AG08396 (cell line): ENCODE measurements around the gene DOCK4.

Source experiments
- DNase-seq: peaks from one replicate; pipeline ENCODE4 v3.0.0; 2012; ENCODE audit warnings: low spot score, mixed read lengths

DOCK4 gene

DNA sequence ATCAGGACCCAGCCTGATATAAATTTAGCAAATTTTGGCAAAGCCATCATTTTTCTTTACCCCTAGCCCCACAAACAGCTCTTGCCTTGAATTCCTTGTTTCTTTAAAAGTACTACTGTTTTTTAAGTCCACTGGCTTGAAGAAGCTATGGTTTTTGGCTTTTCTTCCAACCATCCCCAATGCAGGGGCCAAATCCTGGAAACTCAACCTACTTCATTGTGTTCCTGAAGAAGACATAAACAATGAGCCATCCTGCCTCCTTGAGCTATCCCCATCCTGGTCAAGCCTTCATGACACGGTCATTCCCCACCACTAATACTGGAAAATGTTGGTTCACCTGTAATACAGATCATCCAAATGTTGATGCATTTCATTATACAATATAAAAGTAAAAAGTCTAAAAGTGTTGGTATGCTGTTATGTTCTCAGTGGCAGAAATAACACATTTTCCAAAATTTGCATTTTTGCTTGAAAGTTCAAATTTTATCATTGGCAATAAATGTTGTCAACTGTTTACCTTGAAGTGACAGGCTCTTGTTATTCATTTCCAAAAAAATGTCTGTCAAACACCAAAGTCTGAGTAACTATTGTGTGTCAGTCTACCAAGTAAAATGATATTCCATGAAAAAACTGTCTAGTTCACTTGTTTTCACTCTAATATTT, 92.2 kb downstream of the DOCK4 start:
- DNase-seq = no peak

DNA sequence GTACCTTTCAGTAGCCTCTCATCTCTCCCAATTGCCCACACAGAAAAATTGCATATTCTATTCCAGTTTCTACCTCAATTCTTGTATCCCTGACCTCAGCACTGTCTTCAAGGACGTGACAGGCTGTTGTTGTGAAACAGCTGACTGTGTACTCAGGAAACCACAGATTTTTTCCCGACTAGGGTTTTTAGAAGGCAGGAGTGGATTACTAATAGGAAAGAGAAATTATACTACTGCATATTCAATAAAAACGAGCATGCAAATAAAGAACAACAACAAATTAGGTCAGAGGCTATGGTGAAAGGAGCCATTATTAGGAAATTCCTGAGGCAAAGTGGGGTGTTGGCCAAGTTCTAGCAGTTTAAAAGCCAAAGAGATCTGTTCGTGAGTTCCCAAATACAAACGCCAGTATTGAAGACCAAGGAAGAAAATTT, 93.4 kb downstream of the DOCK4 start:
- peak; percentile 59 for DNase-seq

DNA sequence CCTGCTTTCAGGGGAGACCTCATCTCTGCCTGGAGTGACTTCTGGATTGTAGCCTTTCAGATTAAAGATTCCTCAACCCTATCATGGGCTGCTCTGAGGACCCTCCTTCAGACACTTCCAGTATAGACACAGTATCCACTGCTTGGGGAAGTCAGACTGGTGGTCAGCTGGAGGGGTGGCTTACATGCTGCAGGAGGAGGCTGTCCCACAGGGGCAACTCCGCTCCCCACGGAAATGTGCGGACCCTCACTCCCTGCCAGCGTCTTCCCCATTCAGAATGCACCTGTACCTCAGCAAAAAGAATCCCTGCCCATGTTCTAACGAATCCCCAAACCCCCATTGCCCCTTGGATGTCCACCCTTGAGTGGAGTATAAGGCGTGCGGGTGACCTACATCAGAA, 95.5 kb downstream of the DOCK4 start:
- no peak for DNase-seq

DNA sequence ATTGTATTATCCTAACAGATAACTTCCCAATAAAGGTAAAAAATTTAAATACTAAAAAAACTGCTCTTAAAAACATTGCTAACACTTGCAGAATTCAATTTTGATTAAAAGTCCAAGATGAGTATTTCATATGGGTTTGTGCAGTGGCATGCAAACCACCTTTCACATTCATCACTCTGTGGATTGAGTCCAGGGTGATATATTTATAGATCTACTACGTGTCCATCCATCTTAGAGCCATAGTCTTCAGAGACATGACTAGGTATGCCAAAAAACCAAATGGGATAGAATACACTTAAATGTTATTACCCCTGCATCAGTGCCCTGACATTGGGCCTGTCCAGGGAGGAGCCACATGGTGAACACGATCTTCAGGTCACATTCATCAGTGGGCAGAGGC, 96.0 kb downstream of the DOCK4 start:
- no peak for DNase-seq

DNA sequence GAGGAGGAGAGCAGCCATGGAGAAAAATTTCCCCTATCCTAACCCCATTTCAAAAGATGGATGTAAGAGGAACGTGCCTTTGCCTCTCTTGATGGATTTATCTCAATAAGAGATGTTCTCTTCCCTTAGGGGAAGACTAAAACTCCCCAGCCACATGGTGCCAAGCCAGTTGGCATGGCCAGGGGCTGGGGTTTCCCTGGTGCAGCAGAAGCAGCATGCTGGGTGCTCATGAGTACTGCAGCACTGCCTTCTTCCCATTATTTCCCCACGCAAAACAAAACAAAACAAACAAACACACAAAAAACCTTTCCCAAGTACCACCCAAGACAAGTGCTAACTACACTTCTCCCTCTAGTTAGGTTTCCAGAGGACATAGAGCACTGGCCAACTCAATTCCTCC, 97.2 kb downstream of the DOCK4 start:
- no peak for DNase-seq

DNA sequence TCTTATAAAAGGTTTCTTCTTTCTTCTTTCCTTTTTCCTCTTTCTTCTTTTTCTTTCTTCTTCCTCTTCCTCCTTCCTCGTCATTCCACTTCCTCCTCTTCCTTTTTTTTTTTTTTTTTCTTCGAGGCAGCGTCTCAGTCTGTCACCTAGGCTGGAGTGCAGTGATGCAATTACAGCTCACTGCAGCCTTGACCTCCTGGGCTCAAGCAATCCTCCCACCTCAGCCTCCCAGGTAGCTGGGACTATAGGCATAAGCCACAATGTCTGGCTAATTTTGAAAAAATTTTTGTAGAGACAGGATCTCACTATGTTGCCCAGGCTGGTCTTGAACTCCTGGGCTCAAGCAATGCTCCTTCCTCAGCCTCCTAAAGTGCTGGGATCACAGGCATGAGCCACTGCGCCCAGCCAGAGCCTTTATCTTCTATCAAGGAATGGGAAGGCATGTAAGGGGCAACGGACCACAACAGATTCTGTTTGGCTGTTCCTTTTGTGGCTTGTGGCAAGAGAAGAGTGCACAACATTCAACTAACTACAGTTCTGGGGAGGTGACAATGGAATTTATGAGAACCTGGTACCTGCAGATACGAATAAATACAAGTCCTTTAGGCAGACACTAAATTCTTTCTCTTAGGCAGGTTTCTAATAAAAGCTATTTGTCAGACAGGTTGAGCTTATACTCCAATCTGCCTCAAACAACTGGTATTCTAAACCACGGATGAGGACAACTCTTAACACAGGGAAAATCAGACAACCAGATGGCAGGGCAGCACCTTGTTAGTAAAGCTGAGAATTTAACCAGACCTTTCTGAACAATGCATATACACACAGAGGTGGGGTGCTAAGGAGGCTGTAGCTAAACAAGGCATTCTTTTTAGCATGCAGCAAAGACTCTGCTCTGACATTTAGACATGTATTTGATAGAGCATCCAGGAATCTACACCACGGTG, 100.3 kb downstream of the DOCK4 start:
- DNase-seq = no peak

DNA sequence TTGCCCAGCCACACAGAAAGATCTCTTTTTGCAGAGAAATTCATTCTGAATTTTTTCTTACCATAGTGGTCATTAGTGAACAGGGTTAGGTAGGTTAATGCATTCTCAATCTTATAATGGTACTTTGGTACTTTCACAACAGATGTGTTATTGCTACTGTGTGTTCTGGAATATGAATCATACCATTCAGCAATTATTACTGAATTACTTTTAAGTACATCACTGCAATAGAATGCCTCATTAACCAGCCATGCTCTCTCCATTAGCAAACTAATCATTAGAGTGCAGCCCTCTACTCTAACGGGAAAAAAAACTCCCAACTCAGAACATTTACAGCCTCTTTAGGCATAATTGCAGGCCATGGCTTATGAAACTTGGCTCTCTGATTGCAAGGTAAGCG, 102.1 kb downstream of the DOCK4 start:
- no peak for DNase-seq

DNA sequence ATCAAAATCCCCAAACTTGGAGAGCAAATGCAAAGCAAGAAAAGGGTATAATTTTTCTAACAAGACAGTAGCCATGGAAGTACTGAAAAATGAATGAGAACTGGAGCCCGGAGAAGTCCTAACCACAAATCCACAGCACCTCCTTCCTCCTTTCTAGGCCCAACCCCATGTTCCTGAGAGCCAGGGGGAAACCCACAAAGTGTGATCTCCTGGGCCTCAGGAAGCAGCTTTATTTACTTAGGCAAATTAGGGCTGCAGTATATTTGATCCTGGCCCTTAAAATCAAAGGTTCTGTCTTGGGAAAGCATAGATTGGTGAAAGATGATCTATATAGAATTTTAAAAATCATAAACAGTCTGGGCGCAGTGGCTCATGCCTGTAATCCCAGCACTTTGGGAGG, 103.0 kb downstream of the DOCK4 start:
- no peak for DNase-seq

DNA sequence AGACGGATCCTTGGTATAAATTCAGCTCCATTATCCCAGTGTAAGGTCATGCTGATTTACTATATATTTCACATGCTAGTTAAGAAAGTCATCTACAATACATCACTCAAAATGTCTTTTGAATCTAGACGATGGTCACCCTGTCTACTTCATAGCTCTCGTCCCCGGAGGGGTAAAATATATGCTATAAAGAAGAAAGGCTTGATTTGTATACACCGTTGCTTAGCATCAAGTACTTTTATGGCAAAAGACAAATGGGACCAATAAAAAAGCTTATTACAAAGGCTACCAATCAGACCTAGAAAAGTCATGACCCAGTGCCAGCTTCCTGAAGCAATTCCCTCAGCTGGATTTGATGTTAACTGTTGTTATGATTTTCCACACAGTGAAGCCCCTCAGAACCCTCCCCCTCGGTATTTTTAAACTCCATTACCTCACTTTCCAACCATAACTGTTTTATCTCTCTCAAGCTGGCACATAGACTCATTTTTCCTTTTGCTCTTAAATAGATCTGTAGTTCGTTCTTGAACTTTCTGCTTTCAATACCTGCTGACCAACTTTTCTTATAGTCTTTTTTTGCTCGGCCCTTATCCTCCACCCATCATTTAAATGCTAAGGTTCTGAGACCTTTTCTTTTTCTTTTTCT, 104.9 kb downstream of the DOCK4 start:
- no peak for DNase-seq

DNA sequence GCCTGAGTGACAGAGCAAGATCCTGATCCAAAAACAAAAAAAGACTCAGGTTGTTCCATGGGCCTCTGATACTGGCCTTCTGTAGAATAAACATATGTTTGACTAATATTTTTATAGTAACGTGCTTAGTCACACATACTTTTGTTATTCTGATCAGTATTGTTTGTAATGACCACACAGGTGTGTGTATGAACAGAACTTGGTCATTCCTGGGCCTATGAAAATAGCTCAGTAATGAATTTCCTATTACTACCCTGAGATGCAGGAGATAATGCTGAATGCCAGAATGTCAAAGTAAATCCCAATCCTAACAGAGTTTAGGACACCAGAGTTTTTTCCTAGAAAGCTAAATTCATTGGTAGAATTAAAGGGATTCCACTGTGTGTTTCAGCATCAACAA, 108.7 kb downstream of the DOCK4 start:
- DNase-seq = no peak

DNA sequence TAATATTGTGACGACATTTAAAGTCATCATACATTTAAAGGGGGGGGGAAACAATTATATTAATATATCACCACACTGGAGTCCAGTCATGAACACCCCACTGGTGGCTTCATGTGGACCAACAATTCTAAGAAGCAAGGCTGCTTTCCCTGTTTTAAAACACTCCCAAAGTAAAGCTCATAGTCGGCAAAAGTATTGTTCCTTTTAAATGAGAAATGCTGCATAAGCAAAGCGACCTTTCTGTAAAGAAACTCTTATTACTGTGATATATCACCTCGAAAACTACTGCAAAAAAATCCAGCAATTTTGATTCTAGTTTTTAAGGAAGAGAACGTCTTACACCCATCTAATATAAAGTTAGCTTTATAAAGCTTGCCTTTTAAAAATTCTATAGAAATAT, 112.8 kb downstream of the DOCK4 start:
- no peak for DNase-seq

DNA sequence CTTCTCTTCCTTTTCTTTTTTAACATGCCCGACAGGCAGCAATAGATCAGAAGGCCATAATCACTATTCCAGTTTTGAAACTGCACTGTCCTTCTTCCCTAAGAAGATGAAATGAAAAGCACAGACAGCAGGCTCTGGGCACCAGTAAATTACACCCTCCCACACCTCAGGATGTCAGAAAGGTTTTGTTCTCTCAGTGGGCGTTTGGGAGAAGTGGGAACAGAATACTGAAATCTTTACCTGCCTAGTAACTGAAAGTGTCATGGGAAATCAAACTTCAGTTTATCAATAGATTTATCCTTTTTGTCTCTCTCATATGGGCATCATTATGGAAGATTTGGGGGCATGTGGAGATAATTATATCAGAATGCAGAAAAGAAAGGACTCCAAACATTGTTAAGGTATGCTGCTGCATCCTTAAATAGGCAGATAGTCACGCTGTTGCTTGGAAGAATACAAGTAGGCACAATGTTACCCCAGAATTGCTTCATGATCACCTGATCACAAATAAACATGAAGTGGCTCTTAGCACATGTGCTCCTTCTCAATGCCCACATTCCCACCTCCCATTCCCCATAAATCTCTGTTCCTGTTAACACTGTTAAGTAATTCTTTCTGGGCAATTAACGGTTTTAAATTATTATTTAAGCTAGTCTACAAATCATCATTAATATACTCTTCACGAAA, 113.3 kb downstream of the DOCK4 start:
- DNase-seq = no peak

DNA sequence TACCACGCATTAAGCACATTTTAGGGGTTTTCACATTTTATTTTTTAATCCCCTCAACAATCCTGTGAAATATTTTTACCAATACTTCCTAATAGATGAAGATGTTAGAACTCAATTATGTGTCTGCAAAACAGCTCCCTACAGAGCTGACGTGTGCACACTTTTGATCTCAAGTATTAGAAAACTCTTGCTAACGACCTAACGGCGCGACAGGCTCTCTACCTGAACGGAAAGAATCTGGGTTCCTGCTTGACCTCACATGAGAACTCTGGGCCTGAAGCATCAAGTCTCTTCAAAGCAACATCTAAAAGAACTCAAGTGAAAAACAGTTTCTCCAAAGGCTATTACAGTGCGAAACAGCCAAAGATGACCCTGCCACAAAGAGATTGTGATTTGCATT, 113.9 kb downstream of the DOCK4 start:
- no peak for DNase-seq

DNA sequence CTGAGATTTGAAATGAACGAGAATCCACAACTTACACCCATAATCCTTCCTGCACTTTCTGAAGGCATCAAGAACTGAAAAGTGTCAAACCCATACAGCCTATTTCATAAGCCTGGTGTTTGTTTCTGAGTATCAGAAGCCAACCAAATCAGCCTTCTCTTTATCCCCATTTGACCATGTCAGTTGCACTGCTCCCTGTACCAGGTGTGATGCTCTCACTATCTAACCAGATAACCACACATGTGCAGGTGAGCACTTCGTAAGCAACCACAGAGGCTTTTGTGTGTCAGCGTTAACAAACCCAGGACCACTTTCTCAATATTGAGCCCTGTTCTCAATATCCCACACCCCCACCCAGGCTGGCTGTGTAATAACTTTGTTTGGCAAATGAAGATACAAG, 114.4 kb downstream of the DOCK4 start:
- no peak for DNase-seq

DNA sequence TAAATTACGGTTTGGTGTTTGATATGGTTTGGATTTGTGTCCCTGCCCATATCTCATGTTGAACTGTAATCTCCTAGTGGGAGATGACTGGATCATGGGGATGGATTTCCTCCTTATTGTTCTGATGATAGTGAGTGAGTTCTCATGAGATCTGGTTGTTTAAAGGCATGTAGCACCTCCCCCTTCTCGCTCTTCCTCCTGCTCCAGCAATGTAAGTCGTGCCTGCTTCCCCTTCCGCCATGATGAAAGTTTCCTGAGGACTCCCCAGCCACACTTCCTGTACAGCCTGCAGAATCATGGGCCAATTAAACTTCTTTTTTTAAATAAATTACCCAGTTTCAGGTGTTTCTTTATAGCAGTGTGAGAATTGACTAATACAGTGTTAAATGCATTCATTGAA, 116.6 kb downstream of the DOCK4 start:
- no peak for DNase-seq

DNA sequence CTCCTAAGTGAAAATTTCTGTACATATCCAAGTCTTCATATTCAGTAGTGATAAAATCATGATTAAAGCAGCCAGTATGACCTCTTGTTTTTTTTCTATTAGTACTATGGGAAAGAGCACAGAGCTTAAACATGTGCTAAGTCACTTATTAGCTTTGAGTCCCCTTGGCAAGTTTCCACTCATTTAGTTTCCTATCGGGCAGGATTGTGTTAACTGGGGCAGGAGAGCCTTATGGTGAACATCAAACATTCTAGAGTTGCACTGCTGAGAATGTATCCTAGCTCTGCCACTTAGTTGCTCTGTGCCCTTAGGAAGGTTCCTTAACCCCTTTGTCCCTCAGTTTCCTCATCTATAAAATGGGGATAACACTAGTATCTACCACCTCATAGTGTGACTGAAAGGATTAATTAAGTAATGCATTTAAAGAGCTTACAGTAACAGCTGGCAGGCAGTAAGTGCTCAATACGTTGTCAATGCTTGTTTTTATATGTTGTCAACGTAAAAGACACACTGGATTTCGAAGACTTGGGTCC, 117.6 kb downstream of the DOCK4 start:
- no peak for DNase-seq

DNA sequence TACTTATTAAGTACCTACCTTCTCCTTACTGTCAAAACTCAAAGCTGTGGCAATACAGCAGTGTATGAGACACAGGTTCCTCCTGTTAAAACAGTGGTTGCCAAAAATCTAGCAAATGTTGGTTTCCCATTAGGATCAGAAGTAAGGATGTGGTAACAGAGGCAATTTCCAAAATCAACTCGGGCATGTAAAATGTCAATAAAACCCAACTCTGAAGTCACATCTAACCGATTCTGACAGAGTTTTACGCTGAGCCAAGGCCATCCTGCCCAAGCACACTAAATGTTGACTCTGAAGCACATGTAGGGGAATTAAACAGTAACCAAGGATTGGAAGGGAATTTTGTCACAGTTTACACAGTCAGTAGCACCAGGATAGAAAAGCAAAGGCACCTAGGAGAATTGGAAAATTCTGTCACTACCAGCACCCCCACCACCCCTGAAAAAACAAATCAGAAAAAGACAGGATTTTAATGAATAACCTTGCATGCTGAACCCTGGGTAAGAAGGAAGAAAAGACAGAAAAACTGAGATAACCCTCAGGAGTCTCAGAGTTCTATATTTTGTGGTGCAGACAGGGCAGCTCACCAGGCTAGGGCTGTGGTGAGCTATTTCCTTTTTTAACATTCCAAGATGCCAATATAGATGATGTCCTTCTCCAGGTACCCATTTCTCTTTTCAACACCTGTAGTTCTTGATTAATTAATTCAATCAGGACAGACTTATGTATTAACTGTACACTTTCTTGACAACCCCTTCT, 119.5 kb downstream of the DOCK4 start:
- DNase-seq = no peak

DNA sequence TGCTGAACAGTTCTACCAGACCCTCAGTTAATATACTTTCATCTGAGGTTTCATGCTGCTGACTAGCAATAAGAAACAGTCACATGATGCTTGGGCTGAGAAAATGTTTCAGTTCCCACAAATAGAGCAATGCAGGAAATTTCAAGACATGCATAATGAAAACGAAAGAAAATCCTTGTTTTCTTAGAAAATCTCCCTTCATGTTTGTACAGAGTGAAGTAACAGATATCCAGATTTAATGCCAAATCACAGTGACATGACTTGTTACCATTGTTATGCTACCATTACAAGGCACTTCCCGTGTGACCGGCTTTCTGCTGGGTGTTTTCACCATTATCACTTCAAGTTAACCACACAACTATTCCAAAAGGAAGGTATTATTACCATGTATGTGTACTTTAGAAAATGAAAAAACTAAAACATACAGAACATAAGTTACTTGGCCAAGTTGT, 121.7 kb downstream of the DOCK4 start:
- no peak for DNase-seq

DNA sequence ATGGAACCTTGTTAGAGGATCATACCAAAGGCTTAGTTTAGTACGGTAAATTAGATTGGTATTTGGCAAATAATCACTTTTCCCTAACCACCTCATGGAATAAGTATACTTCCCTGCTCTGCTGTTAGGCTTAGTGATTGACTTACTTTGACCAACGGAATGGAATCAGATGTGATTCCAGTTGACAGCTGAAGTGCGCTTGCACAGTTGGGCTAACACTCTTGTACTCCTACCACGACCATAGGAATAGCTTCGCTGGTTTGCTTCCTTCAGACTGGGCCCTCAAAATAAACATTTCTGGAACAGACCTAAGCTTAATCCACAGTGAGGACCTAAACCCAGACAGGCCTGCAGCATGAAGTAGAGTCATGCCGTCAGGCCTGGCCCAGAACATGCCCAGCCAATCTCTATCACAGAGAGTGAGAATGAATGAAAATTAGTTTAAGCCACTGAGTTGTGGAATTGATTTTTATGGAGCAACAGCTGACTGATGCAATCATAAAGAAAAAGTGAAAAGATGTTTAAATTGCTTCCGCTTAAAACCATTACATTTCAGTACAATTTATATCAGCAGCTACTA, 122.3 kb downstream of the DOCK4 start:
- DNase-seq = no peak

DNA sequence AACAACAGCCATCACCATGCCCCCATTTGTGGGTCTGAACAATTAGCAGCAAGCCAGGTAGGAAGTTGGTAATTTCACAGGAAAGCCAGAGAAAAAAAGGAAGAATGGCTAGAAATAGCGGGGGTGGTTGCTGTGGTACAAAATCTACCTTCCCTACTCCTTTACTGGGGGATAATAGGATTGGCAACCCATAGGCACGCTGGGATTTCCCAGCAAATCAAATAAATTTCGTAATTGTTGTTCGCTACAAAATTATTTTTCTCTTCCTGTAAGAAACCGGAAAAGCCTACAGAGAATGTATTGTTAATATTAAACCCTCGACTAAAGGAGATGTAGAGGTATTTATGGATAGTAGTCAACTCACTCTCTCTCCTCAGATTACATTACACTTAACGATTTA, 123.9 kb downstream of the DOCK4 start:
- DNase-seq = no peak

DNA sequence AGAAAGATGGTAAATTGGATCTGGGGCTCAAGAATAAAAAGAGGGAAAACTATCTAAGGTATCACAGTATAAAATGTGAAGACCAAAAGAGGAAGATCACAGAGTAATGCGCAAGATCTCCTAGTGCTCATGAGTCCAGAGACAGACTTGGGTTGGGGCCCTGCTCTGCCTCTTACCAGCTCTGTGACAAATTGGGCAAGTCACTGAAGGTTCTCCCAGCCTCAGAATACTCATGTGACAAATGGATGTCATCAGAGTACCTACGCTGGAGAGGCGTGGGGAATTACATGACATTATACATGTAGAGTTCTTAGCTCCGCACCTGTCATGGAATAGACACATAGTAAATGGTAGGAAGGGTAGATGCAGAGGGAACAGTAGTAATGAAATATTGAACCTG, 124.4 kb downstream of the DOCK4 start:
- no peak for DNase-seq
